Measurements from ENCODE around the gene MT1A.

Gene MT1A

DNA sequence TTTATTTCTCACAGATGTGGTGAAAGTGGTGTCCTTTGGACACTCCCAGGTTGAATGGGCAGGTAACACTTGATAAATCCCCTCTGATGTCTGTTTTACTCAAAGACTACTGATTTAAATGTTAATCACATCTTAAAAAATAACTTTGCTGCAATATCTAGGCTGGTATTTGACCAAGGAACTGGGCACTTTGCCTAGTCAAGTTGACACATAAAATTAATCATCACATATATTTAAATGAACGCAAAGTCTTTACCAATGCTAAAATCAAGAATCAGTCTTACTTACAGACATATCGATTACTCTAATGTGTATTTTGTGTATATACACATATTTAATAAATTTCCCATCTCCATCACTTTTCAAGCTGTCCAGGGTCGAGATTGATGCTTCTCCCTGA, 23.1 kb upstream of the MT1A start:
- TF ChIP-seq ZNF8 (CRISPR knock-in tag; IDR thresholded peaks at IDR 0.05) = no peak
- TF ChIP-seq, protein P1, sequence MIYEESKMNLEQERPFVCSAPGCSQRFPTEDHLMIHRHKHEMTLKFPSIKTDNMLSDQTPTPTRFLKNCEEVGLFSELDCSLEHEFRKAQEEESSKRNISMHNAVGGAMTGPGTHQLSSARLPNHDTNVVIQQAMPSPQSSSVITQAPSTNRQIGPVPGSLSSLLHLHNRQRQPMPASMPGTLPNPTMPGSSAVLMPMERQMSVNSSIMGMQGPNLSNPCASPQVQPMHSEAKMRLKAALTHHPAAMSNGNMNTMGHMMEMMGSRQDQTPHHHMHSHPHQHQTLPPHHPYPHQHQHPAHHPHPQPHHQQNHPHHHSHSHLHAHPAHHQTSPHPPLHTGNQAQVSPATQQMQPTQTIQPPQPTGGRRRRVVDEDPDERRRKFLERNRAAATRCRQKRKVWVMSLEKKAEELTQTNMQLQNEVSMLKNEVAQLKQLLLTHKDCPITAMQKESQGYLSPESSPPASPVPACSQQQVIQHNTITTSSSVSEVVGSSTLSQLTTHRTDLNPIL (CRISPR knock-in tag; IDR thresholded peaks at IDR 0.05; ENCODE audit: low read depth) = no peak
- TF ChIP-seq ZNF565 (CRISPR knock-in tag; conservative IDR thresholded peaks at IDR 0.05; ENCODE audit: low read depth) = no peak
- no peak for TF ChIP-seq ZFP30 (CRISPR knock-in tag; IDR thresholded peaks at IDR 0.05)
- TF ChIP-seq ARNTL (CRISPR knock-in tag; IDR thresholded peaks at IDR 0.05; ENCODE audit: borderline replicate concordance, low read depth) = no peak
- no peak for TF ChIP-seq TCF4 (CRISPR knock-in tag; IDR thresholded peaks at IDR 0.05; ENCODE audit: borderline replicate concordance)
- no peak for TF ChIP-seq OSR1 (CRISPR knock-in tag; IDR thresholded peaks at IDR 0.05)
- TF ChIP-seq CSDC2 (CRISPR knock-in tag; IDR thresholded peaks at IDR 0.05) = no peak
- TF ChIP-seq SNAI2 (CRISPR knock-in tag; IDR thresholded peaks at IDR 0.05) = no peak
- TF ChIP-seq, protein P2, sequence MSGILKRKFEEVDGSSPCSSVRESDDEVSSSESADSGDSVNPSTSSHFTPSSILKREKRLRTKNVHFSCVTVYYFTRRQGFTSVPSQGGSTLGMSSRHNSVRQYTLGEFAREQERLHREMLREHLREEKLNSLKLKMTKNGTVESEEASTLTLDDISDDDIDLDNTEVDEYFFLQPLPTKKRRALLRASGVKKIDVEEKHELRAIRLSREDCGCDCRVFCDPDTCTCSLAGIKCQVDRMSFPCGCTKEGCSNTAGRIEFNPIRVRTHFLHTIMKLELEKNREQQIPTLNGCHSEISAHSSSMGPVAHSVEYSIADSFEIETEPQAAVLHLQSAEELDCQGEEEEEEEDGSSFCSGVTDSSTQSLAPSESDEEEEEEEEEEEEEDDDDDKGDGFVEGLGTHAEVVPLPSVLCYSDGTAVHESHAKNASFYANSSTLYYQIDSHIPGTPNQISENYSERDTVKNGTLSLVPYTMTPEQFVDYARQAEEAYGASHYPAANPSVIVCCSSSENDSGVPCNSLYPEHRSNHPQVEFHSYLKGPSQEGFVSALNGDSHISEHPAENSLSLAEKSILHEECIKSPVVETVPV (CRISPR knock-in tag; IDR thresholded peaks at IDR 0.05) = no peak
- TF ChIP-seq ZC3H10 (CRISPR knock-in tag; IDR thresholded peaks at IDR 0.05) = no peak
- TF ChIP-seq, protein P3, sequence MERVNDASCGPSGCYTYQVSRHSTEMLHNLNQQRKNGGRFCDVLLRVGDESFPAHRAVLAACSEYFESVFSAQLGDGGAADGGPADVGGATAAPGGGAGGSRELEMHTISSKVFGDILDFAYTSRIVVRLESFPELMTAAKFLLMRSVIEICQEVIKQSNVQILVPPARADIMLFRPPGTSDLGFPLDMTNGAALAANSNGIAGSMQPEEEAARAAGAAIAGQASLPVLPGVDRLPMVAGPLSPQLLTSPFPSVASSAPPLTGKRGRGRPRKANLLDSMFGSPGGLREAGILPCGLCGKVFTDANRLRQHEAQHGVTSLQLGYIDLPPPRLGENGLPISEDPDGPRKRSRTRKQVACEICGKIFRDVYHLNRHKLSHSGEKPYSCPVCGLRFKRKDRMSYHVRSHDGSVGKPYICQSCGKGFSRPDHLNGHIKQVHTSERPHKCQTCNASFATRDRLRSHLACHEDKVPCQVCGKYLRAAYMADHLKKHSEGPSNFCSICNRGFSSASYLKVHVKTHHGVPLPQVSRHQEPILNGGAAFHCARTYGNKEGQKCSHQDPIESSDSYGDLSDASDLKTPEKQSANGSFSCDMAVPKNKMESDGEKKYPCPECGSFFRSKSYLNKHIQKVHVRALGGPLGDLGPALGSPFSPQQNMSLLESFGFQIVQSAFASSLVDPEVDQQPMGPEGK (CRISPR knock-in tag; IDR thresholded peaks at IDR 0.05; ENCODE audit: borderline replicate concordance) = no peak
- no peak for TF ChIP-seq ISL1 (CRISPR knock-in tag; IDR thresholded peaks at IDR 0.05)
- no peak for TF ChIP-seq ZFP3 (CRISPR knock-in tag; IDR thresholded peaks at IDR 0.05)
- no peak for TF ChIP-seq RARB (CRISPR knock-in tag; IDR thresholded peaks at IDR 0.05)
- no peak for TF ChIP-seq ESRRG (CRISPR knock-in tag; IDR thresholded peaks at IDR 0.05)
- no peak for TF ChIP-seq TOX (CRISPR knock-in tag; IDR thresholded peaks at IDR 0.05; ENCODE audit: borderline replicate concordance)
- ATAC-seq = no peak

DNA sequence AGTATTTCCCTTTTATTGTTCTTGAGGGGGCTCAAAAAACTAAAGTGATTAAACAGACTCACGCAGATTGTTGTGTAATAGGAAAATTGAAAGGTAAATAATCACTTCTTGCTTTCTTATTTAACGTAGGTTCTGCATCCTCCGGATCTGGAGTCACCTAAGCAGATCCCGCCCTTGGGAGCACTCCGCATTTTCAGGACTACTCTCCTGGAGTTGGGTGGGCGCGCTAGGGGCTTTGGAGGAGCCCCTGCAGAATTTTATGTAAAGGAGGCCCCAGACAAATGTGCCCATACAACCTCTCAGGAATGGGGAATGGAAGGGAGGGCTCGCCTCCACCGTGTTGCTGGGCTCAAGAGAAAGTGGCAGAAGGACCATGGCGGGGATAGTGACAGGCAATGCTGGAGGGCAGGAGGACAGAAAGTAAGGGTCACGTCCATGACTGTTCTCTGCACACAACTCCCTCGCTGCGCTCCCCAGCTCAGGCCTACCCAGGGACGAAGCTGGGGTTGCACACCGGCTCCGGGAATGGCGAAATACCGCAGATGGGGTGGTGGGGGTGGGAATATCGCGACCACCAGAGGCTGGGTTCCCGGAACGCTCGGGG, 21.8 kb upstream of the MT1A start:
- TF ChIP-seq PPARA (CRISPR knock-in tag; IDR thresholded peaks at IDR 0.05; ENCODE audit: borderline replicate concordance) = no peak
- TF ChIP-seq ZNF70 (CRISPR knock-in tag; IDR thresholded peaks at IDR 0.05) = no peak
- TF ChIP-seq ZFP3 (CRISPR knock-in tag; IDR thresholded peaks at IDR 0.05) = no peak
- TF ChIP-seq CSDC2 (CRISPR knock-in tag; IDR thresholded peaks at IDR 0.05) = no peak
- TF ChIP-seq, protein P1 (CRISPR knock-in tag; IDR thresholded peaks at IDR 0.05; ENCODE audit: low read depth) = no peak
- no peak for TF ChIP-seq RARB (CRISPR knock-in tag; IDR thresholded peaks at IDR 0.05)
- no peak for TF ChIP-seq ZC3H10 (CRISPR knock-in tag; IDR thresholded peaks at IDR 0.05)
- no peak for TF ChIP-seq ISL1 (CRISPR knock-in tag; IDR thresholded peaks at IDR 0.05)
- TF ChIP-seq, protein P3 (CRISPR knock-in tag; IDR thresholded peaks at IDR 0.05; ENCODE audit: borderline replicate concordance) = no peak
- TF ChIP-seq, protein P2 (CRISPR knock-in tag; IDR thresholded peaks at IDR 0.05) = no peak
- TF ChIP-seq, protein P4, sequence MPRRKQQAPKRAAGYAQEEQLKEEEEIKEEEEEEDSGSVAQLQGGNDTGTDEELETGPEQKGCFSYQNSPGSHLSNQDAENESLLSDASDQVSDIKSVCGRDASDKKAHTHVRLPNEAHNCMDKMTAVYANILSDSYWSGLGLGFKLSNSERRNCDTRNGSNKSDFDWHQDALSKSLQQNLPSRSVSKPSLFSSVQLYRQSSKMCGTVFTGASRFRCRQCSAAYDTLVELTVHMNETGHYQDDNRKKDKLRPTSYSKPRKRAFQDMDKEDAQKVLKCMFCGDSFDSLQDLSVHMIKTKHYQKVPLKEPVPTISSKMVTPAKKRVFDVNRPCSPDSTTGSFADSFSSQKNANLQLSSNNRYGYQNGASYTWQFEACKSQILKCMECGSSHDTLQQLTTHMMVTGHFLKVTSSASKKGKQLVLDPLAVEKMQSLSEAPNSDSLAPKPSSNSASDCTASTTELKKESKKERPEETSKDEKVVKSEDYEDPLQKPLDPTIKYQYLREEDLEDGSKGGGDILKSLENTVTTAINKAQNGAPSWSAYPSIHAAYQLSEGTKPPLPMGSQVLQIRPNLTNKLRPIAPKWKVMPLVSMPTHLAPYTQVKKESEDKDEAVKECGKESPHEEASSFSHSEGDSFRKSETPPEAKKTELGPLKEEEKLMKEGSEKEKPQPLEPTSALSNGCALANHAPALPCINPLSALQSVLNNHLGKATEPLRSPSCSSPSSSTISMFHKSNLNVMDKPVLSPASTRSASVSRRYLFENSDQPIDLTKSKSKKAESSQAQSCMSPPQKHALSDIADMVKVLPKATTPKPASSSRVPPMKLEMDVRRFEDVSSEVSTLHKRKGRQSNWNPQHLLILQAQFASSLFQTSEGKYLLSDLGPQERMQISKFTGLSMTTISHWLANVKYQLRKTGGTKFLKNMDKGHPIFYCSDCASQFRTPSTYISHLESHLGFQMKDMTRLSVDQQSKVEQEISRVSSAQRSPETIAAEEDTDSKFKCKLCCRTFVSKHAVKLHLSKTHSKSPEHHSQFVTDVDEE (CRISPR knock-in tag; IDR thresholded peaks at IDR 0.05) = no peak
- TF ChIP-seq, protein P5, sequence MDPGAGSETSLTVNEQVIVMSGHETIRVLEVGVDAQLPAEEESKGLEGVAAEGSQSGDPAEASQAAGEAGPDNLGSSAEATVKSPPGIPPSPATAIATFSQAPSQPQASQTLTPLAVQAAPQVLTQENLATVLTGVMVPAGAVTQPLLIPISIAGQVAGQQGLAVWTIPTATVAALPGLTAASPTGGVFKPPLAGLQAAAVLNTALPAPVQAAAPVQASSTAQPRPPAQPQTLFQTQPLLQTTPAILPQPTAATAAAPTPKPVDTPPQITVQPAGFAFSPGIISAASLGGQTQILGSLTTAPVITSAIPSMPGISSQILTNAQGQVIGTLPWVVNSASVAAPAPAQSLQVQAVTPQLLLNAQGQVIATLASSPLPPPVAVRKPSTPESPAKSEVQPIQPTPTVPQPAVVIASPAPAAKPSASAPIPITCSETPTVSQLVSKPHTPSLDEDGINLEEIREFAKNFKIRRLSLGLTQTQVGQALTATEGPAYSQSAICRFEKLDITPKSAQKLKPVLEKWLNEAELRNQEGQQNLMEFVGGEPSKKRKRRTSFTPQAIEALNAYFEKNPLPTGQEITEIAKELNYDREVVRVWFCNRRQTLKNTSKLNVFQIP (CRISPR knock-in tag; IDR thresholded peaks at IDR 0.05; ENCODE audit: borderline replicate concordance, low read depth) = no peak
- no peak for TF ChIP-seq ZFP30 (CRISPR knock-in tag; IDR thresholded peaks at IDR 0.05)
- TF ChIP-seq GLIS3 (CRISPR knock-in tag; IDR thresholded peaks at IDR 0.05) = no peak
- no peak for TF ChIP-seq TCF4 (CRISPR knock-in tag; IDR thresholded peaks at IDR 0.05; ENCODE audit: borderline replicate concordance)
- TF ChIP-seq ARNTL (CRISPR knock-in tag; IDR thresholded peaks at IDR 0.05; ENCODE audit: borderline replicate concordance, low read depth) = no peak
- no peak for TF ChIP-seq ESRRG (CRISPR knock-in tag; IDR thresholded peaks at IDR 0.05)
- TF ChIP-seq ZNF565 (CRISPR knock-in tag; conservative IDR thresholded peaks at IDR 0.05; ENCODE audit: low read depth) = no peak
- no peak for TF ChIP-seq SNAI2 (CRISPR knock-in tag; IDR thresholded peaks at IDR 0.05)
- no peak for ATAC-seq
